ENCODE data around the gene SLC27A1. TPM values are rescaled to one million over a fixed set of nuclear protein-coding genes. Genes with fewer than 3 reads are reported as not detected.
A peak's percentile ranks its signal among the peaks of the same experiment; 100 is the strongest.

The SLC27A1 gene
- total RNA-seq, 1 experiment from 2014 or later, result 8.6 TPM

DNA sequence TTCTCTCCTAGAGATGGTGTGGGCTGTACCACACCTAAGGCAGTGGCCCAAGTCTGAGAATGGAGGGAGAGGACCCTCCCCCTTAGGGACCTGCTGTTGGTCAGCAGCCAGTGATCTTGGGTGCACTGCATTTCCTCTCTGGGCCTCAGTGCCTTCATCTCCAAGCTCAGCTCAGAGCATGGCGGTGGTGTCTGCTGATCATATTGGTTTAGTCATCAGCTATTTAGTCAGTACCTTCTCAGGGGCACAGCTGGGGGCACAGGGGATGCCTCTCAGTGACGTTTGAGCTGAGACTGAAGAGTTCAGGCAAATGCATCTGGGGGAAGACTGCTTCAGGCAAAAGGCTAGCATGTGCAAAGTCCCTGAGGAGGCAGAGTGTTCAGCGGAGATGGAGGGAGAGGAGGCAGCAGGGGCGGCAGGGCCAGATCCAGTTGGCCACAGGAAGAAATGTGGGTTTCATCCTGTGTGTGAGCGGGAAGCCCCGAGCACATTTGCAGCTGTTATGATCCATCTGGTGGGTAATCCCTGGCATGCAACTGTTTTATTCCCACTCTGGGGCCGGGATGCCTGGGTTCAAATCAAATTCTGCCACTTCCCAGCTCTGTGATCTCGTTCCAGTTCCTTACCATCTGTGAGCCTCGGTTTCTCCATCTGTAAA lies 25.4 kb downstream of the SLC27A1 start:
- ChIA-PET POLR2A (interaction anchor here (0.6 to 1.5 kb wide), 2 partner anchors 15 to 72 kb away, joined by 3 to 4 read pairs; no protein-coding TSS in a partner anchor), CTCF (interaction anchor here (0.5 to 4.1 kb wide), 64 partner anchors 8 to 437 kb away, joined by 3 to 84 read pairs (median 5); partner anchors contain the start of genes BABAM1, BST2, CCDC124 and MVB12A)
- Mint-ChIP-seq H3K4me1 (peaks cover 16% of the 10 kb centered on the region), H3K27ac (no peak overlapping the region), H3K9me3 (no peaks in the 10 kb centered on the region), H3K36me3 (no peaks in the 10 kb centered on the region), H3K4me3 (no peak overlapping the region), H3K27me3 (ENCODE audit: low read depth) (peaks cover 23% of the 10 kb centered on the region)
- DNase-seq (ENCODE audit: low spot score) (no peak), ATAC-seq (no peak)
- no peak for TF ChIP-seq TCF7 (CRISPR knock-in tag; IDR thresholded peaks at IDR 0.05; ENCODE audit: low read depth)
- TF ChIP-seq, protein P1, sequence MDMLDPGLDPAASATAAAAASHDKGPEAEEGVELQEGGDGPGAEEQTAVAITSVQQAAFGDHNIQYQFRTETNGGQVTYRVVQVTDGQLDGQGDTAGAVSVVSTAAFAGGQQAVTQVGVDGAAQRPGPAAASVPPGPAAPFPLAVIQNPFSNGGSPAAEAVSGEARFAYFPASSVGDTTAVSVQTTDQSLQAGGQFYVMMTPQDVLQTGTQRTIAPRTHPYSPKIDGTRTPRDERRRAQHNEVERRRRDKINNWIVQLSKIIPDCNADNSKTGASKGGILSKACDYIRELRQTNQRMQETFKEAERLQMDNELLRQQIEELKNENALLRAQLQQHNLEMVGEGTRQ (CRISPR knock-in tag; IDR thresholded peaks at IDR 0.05), result 0 out of 2 replicates have a peak, but pooled peaks have one; percentile 0

DNA sequence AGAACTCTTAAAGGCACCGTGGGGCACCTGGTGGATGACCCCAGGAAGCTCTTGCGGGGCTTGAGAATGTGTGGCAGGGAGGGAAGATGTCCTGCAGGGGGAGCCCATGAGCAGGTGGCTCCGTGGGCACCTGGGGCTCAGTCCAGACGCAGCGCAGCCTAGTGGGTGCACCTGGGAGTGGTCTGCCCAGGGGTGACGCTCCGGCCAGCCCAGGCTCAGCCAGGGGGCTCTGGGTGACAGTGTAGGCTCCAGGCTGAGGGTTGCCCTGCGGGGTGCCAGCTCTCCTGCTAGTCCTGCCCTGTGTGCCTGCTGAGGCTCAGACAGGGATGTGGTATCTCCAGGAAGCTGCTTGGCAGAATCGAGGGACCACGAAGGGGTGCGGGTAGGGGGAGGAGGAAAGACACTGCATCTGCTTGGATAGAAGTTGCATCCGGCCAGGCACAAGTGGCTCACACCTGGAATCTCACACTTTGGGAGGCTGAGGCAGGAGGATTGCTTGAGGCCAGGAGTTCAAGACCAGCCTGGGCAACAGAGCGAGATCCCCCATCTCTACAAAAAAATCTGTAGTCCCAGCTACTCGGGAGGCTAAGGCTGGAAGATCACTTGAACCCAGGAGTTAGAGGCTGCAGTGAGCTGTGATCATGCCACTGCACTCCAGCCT lies 26.1 kb downstream of the SLC27A1 start:
- peak overlapping the region; percentile 74 for H3K4me3 Mint-ChIP-seq
- TF ChIP-seq TEAD1 (CRISPR knock-in tag; IDR thresholded peaks at IDR 0.05) (peak; percentile 13; the same call in 1 of the 2 replicates), ZNF121 (CRISPR knock-in tag; IDR thresholded peaks at IDR 0.05) (peak; percentile 48; the same call in 1 of the 2 replicates), CREB1 (CRISPR knock-in tag; IDR thresholded peaks at IDR 0.05) (peak; percentile 43; the same call in 1 of the 2 replicates), SP1 (CRISPR knock-in tag; conservative IDR thresholded peaks at IDR 0.05) (no peak; the same call in 1 of the 2 replicates), ETV6 (CRISPR knock-in tag; IDR thresholded peaks at IDR 0.05) (peak; percentile 65; the same call in 1 of the 2 replicates), RORB (CRISPR knock-in tag; IDR thresholded peaks at IDR 0.05) (no peak), CTCF (IDR thresholded peaks at IDR 0.05) (peak; percentile 92), ZNF512 (CRISPR knock-in tag; IDR thresholded peaks at IDR 0.05; ENCODE audit: borderline replicate concordance) (no peak), ZNF219 (CRISPR knock-in tag; IDR thresholded peaks at IDR 0.05; ENCODE audit: borderline replicate concordance) (no peak), FOXK1 (CRISPR knock-in tag; IDR thresholded peaks at IDR 0.05) (no peak), HMGXB4 (CRISPR knock-in tag; IDR thresholded peaks at IDR 0.05) (peak; percentile 73; the same call in 1 of the 2 replicates), ZNF423 (CRISPR knock-in tag; IDR thresholded peaks at IDR 0.05) (peak; percentile 97), SMAD3 (CRISPR knock-in tag; IDR thresholded peaks at IDR 0.05; ENCODE audit: borderline replicate concordance) (no peak)
- TF ChIP-seq, protein P2, sequence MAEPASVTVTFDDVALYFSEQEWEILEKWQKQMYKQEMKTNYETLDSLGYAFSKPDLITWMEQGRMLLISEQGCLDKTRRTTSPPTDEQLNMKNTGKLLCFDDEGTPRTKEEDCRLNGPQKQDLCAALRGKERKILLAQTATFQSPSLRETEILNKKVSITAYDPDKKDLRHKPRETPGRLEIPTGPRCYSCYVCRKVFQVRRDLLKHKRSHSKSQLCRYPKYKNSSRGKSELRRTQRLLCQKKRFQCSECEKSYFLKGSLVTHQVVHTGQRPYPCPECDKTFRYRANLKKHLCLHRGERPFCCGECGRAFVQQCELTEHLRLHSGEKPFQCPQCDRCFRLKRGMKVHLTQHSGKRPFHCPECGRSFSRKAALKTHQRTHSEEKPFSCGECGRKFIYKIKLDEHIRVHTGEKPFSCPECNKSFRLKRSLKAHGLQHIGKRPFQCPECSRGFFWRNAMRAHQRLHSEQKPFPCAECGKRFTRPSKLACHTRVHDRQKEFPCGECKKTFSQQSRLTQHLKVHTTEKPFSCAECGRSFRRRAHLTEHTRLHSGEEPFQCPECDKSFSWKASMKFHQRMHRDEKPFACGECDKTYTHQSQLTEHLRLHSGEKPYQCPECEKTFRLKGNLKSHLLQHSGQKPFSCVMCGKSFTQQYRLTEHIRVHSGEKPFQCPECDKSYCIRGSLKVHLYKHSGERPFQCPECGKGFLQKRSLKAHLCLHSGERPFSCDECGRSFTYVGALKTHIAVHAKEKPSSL (CRISPR knock-in tag; conservative IDR thresholded peaks at IDR 0.05), result no peak
- TF ChIP-seq, protein P3, sequence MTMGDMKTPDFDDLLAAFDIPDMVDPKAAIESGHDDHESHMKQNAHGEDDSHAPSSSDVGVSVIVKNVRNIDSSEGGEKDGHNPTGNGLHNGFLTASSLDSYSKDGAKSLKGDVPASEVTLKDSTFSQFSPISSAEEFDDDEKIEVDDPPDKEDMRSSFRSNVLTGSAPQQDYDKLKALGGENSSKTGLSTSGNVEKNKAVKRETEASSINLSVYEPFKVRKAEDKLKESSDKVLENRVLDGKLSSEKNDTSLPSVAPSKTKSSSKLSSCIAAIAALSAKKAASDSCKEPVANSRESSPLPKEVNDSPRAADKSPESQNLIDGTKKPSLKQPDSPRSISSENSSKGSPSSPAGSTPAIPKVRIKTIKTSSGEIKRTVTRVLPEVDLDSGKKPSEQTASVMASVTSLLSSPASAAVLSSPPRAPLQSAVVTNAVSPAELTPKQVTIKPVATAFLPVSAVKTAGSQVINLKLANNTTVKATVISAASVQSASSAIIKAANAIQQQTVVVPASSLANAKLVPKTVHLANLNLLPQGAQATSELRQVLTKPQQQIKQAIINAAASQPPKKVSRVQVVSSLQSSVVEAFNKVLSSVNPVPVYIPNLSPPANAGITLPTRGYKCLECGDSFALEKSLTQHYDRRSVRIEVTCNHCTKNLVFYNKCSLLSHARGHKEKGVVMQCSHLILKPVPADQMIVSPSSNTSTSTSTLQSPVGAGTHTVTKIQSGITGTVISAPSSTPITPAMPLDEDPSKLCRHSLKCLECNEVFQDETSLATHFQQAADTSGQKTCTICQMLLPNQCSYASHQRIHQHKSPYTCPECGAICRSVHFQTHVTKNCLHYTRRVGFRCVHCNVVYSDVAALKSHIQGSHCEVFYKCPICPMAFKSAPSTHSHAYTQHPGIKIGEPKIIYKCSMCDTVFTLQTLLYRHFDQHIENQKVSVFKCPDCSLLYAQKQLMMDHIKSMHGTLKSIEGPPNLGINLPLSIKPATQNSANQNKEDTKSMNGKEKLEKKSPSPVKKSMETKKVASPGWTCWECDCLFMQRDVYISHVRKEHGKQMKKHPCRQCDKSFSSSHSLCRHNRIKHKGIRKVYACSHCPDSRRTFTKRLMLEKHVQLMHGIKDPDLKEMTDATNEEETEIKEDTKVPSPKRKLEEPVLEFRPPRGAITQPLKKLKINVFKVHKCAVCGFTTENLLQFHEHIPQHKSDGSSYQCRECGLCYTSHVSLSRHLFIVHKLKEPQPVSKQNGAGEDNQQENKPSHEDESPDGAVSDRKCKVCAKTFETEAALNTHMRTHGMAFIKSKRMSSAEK (CRISPR knock-in tag; IDR thresholded peaks at IDR 0.05; ENCODE audit: borderline replicate concordance), result no peak
- TF ChIP-seq, protein P4, sequence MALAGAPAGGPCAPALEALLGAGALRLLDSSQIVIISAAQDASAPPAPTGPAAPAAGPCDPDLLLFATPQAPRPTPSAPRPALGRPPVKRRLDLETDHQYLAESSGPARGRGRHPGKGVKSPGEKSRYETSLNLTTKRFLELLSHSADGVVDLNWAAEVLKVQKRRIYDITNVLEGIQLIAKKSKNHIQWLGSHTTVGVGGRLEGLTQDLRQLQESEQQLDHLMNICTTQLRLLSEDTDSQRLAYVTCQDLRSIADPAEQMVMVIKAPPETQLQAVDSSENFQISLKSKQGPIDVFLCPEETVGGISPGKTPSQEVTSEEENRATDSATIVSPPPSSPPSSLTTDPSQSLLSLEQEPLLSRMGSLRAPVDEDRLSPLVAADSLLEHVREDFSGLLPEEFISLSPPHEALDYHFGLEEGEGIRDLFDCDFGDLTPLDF (CRISPR knock-in tag; IDR thresholded peaks at IDR 0.05), result no peak

More for the DNA sequence above, 26.1 kb downstream of the SLC27A1 start:
- peaks cover 23% of the 10 kb centered on the region for H3K27me3 Mint-ChIP-seq (ENCODE audit: low read depth)
- no peak overlapping the region for H3K27ac Mint-ChIP-seq
- ChIA-PET POLR2A (interaction anchor here (0.6 to 1.5 kb wide), 3 partner anchors 14 to 162 kb away, joined by 3 to 4 read pairs (median 4); partner anchors contain the start of gene ANO8), CTCF (interaction anchor here (0.5 to 4.1 kb wide), 68 partner anchors 8 to 436 kb away, joined by 3 to 84 read pairs (median 4); partner anchors contain the start of genes BABAM1, BST2, CCDC124 and MVB12A)
- no peaks in the 10 kb centered on the region for H3K36me3 Mint-ChIP-seq
- peaks cover 16% of the 10 kb centered on the region for H3K4me1 Mint-ChIP-seq
- ATAC-seq, result peak; percentile 85
- DNase-seq (ENCODE audit: low spot score), result peak; percentile 90
- no peaks in the 10 kb centered on the region for H3K9me3 Mint-ChIP-seq

Measured in WTC11 (cell line).